ENCODE results near the gene CDKN2C.

CDKN2C gene

DNA sequence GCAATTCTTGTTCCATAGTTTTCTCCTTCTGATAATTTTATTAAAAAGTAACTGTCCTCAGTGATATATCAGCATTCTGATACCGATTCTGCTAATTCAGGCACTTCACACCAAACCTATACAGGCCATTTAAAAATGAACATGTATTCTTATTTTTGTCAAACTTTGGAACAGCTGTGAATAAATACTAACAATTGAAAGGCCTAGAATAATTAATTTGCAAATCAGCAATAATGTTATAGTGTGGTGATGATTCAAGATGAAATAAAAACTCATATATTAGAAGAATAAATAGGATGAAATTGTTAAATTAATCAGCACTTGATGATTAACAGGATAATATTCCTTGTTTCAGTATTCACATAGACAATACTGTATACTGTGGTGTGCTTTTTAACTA lies 9.9 kb downstream of the CDKN2C start:
- Histone ChIP-seq H3K27me3 (replicated peaks; ENCODE audit: control insufficient read depth, insufficient read depth, low read length, poor library complexity, severe bottlenecking) (peaks cover 11% of the 10 kb centered on the region), H3K27ac (ENCODE audit: insufficient read depth, low read length, poor library complexity, severe bottlenecking) (no peak overlapping the region), H3K4me1 (ENCODE audit: control insufficient read depth, insufficient read depth, low read length, poor library complexity, severe bottlenecking) (peaks cover 24% of the 10 kb centered on the region), H3K36me3 (ENCODE audit: control insufficient read depth, insufficient read depth, low read length) (no peaks in the 10 kb centered on the region), H3K4me3 (ENCODE audit: insufficient read depth, low read depth, low read length, poor library complexity, severe bottlenecking) (no peak overlapping the region), H3K9me3 (ENCODE audit: control insufficient read depth, low read length) (no peaks in the 10 kb centered on the region)
- DNase-seq: no peak

DNA sequence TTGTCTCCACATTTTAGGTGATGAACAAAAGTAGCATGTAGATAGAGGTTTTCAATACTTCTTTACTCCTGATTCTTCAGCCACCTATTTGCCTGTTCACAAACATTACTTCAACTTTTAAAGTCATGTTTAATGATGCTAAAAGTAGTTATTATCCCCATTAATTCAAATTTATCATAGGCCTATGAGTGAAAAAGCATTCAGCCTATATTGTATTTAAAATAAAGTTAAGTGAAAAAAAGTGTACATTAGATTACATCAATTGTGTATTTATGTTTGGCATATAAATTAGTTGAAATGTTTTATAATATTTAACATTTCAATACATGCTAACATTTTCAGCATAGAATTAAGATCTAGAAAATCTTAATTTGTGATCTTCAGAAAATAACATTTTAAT lies 10.5 kb downstream of the CDKN2C start:
- Histone ChIP-seq H3K4me1 (ENCODE audit: control insufficient read depth, insufficient read depth, low read length, poor library complexity, severe bottlenecking) (peaks cover 24% of the 10 kb centered on the region), H3K4me3 (ENCODE audit: insufficient read depth, low read depth, low read length, poor library complexity, severe bottlenecking) (no peak overlapping the region), H3K36me3 (ENCODE audit: control insufficient read depth, insufficient read depth, low read length) (no peaks in the 10 kb centered on the region), H3K27me3 (replicated peaks; ENCODE audit: control insufficient read depth, insufficient read depth, low read length, poor library complexity, severe bottlenecking) (peaks cover 11% of the 10 kb centered on the region), H3K27ac (ENCODE audit: insufficient read depth, low read length, poor library complexity, severe bottlenecking) (no peak overlapping the region), H3K9me3 (ENCODE audit: control insufficient read depth, low read length) (no peaks in the 10 kb centered on the region)
- DNase-seq: no peak

DNA sequence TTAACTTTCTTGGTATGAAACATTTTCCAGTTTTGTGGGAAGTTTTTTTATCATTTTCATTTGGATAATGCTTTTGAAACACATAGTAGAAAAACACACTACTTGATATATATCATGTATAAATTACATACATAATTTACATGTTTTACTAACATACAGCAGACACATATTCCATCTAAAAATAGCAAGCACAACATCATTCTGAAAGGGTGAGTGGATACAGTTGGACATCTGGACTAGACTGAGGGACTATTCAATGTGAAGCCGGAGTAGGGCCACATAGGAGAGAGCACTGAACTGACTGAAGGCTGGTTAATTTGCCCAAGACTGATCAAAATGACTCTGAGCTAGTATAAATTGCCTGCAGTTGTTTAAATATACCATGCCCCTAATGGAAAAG lies 11.7 kb downstream of the CDKN2C start:
- H3K27ac ChIP-seq (ENCODE audit: insufficient read depth, low read length, poor library complexity, severe bottlenecking): no peak overlapping the region
- H3K4me3 ChIP-seq (ENCODE audit: insufficient read depth, low read depth, low read length, poor library complexity, severe bottlenecking): no peak overlapping the region
- peaks cover 14% of the 10 kb centered on the region for H3K4me1 ChIP-seq (ENCODE audit: control insufficient read depth, insufficient read depth, low read length, poor library complexity, severe bottlenecking)
- H3K36me3 ChIP-seq (ENCODE audit: control insufficient read depth, insufficient read depth, low read length): no peaks in the 10 kb centered on the region
- peaks cover 10% of the 10 kb centered on the region for H3K27me3 ChIP-seq (replicated peaks; ENCODE audit: control insufficient read depth, insufficient read depth, low read length, poor library complexity, severe bottlenecking)
- DNase-seq: no peak
- H3K9me3 ChIP-seq (ENCODE audit: control insufficient read depth, low read length): no peaks in the 10 kb centered on the region

DNA sequence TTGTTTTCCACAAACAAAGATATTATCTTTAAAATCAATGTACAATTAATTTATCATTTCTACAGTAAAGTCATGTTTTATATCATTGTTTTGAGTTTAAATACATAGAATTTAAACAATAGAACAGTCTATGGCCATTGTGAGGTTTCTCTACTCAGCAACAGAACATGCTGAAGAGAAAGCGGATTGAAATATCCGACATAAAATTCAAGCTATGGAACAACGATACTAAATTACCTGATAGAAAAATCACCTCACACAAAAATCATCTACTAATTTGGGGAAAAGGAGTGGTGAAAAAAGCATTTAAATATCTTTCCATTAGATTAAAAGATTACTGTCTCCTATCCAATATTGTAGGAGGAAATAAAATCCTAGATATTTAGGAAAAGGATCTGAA lies 12.6 kb downstream of the CDKN2C start:
- no peak for DNase-seq
- Histone ChIP-seq H3K9me3 (ENCODE audit: control insufficient read depth, low read length) (no peaks in the 10 kb centered on the region), H3K27me3 (replicated peaks; ENCODE audit: control insufficient read depth, insufficient read depth, low read length, poor library complexity, severe bottlenecking) (peaks cover 1% of the 10 kb centered on the region)

DNA sequence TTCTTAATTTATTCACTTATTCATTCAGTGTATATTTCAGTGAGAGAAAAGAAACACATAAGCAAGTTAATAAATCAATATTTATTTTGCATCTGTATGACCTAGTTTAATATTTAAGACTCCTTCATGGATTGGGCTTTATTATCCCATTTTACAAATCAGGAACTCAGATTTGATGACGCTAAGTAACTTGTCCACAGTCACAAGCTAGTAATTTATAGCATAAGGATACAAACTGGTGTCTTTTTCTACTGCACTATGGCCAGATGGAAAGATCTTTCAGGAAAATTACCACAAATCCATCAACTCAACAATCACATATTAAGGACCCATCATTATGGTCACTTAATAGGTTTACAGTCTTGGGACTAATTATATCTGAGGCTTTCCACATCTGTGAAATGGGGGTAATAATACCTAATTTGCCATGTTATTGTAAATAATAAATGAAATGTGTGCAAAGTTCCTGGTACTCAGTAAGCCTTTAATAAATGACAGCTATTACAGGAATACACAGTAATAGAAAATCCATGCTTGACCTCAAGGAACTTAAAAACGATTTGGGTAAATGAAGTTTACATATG lies 13.3 kb downstream of the CDKN2C start:
- H3K4me1 ChIP-seq (ENCODE audit: control insufficient read depth, insufficient read depth, low read length, poor library complexity, severe bottlenecking): peaks cover 7% of the 10 kb centered on the region
- DNase-seq: no peak
- no peak overlapping the region for H3K4me3 ChIP-seq (ENCODE audit: insufficient read depth, low read depth, low read length, poor library complexity, severe bottlenecking)
- no peaks in the 10 kb centered on the region for H3K27me3 ChIP-seq (replicated peaks; ENCODE audit: control insufficient read depth, insufficient read depth, low read length, poor library complexity, severe bottlenecking)
- no peaks in the 10 kb centered on the region for H3K9me3 ChIP-seq (ENCODE audit: control insufficient read depth, low read length)
- H3K36me3 ChIP-seq (ENCODE audit: control insufficient read depth, insufficient read depth, low read length): no peaks in the 10 kb centered on the region
- H3K27ac ChIP-seq (ENCODE audit: insufficient read depth, low read length, poor library complexity, severe bottlenecking): no peak overlapping the region

More for the DNA sequence above, 12.6 kb downstream of the CDKN2C start:
- Histone ChIP-seq H3K4me3 (ENCODE audit: insufficient read depth, low read depth, low read length, poor library complexity, severe bottlenecking) (no peak overlapping the region), H3K36me3 (ENCODE audit: control insufficient read depth, insufficient read depth, low read length) (no peaks in the 10 kb centered on the region), H3K27ac (ENCODE audit: insufficient read depth, low read length, poor library complexity, severe bottlenecking) (no peak overlapping the region), H3K4me1 (ENCODE audit: control insufficient read depth, insufficient read depth, low read length, poor library complexity, severe bottlenecking) (peaks cover 8% of the 10 kb centered on the region)

DNA sequence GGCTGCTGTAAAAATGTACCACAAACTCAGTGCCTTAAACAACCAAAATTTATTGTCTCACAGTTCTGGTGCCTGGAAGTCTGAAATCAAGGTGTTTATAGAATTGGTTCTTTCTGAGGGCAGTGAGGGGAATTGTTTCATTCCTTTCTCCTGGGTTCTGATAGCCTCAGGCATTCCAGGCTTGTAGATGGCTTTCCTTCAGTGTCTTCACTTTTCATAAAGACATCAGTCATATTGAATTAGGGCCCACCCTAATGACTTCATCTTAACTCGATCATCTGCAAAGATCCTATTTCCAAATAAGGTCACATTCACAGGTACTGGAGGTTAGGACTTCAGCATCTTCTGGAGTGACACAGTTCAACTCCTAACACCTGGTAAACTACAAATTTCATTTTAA lies 15.0 kb downstream of the CDKN2C start:
- Histone ChIP-seq H3K27me3 (replicated peaks; ENCODE audit: control insufficient read depth, insufficient read depth, low read length, poor library complexity, severe bottlenecking) (no peaks in the 10 kb centered on the region), H3K36me3 (ENCODE audit: control insufficient read depth, insufficient read depth, low read length) (no peaks in the 10 kb centered on the region), H3K4me1 (ENCODE audit: control insufficient read depth, insufficient read depth, low read length, poor library complexity, severe bottlenecking) (no peaks in the 10 kb centered on the region), H3K4me3 (ENCODE audit: insufficient read depth, low read depth, low read length, poor library complexity, severe bottlenecking) (no peak overlapping the region), H3K9me3 (ENCODE audit: control insufficient read depth, low read length) (no peaks in the 10 kb centered on the region), H3K27ac (ENCODE audit: insufficient read depth, low read length, poor library complexity, severe bottlenecking) (no peak overlapping the region)
- DNase-seq: no peak

DNA sequence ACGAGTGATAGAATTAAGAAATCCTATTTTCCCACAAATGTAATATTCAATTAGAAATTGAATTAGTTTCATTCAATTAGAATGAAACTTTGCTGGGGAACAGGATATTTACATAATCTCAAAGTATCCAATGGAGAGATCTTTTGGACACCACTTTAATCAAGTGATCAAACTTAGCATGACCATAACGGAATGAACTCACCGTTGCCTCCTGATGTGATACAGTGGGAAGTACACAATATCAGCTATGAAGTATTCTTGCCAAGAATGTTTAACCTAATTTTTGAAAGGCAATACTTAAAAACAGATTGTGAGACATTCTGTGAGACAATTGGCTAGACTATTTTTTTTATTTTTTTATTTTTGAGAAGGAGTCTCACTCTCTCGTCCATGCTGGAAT lies 16.6 kb downstream of the CDKN2C start:
- H3K4me1 ChIP-seq (ENCODE audit: control insufficient read depth, insufficient read depth, low read length, poor library complexity, severe bottlenecking): no peaks in the 10 kb centered on the region
- H3K27ac ChIP-seq (ENCODE audit: insufficient read depth, low read length, poor library complexity, severe bottlenecking): no peak overlapping the region
- no peak overlapping the region for H3K4me3 ChIP-seq (ENCODE audit: insufficient read depth, low read depth, low read length, poor library complexity, severe bottlenecking)
- no peaks in the 10 kb centered on the region for H3K27me3 ChIP-seq (replicated peaks; ENCODE audit: control insufficient read depth, insufficient read depth, low read length, poor library complexity, severe bottlenecking)
- no peaks in the 10 kb centered on the region for H3K9me3 ChIP-seq (ENCODE audit: control insufficient read depth, low read length)
- no peaks in the 10 kb centered on the region for H3K36me3 ChIP-seq (ENCODE audit: control insufficient read depth, insufficient read depth, low read length)
- DNase-seq: no peak

DNA sequence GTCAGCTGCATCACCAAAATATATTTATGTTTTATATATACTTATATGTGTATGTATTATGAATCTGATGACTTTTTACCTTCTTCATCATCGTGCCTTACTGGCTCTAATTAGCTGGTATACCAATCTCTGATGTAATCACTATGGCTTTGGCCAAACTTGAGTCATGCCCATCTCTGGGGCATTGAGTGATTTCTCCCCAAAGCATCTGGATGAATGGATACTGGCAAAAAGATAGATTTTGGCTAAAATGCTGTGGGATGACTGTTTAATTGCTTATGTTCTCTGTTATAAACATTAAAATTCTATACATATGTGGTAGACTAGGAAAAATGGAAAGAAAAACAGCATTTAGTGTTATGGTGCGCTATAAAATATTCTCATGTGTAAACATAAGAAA lies 19.6 kb downstream of the CDKN2C start:
- DNase-seq: no peak
- H3K36me3 ChIP-seq (ENCODE audit: control insufficient read depth, insufficient read depth, low read length): no peaks in the 10 kb centered on the region
- no peaks in the 10 kb centered on the region for H3K9me3 ChIP-seq (ENCODE audit: control insufficient read depth, low read length)
- H3K4me3 ChIP-seq (ENCODE audit: insufficient read depth, low read depth, low read length, poor library complexity, severe bottlenecking): no peak overlapping the region
- no peaks in the 10 kb centered on the region for H3K4me1 ChIP-seq (ENCODE audit: control insufficient read depth, insufficient read depth, low read length, poor library complexity, severe bottlenecking)
- H3K27ac ChIP-seq (ENCODE audit: insufficient read depth, low read length, poor library complexity, severe bottlenecking): no peak overlapping the region
- no peaks in the 10 kb centered on the region for H3K27me3 ChIP-seq (replicated peaks; ENCODE audit: control insufficient read depth, insufficient read depth, low read length, poor library complexity, severe bottlenecking)

DNA sequence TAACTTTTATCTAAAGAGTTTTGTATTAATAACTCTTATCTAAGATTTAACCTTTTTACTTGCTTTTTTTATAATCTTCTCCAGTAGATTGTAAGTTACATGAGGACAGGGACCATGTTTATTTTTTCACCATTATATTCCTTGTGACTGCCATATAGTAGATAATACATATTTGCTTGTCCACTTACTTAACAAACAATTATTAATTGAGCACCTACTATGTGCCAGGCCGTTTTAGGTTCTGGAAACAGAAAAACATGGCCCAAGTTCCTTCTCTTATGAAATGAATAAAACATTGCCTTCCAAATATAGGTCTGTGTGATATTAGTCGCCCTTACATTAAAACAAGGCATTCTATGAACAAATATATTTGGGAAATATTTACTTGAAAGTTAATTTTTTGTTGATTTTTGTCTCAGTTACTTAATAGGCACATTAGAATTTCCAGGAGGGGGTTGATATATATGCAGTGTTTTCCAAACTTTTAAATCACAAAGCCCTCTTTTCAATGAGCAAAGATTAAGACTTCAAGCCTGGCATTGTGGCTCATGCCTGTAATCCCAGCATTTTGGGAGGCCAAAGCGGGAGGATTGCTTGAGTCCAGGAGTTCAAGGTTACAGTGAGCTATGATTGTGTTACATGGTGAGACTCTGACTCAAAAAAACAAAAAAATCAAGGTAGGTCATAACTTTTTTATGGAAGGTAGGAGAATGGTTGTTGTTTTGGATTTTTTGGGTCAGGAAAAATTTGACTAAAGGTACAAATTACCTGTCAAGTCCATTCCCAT lies 22.7 kb downstream of the CDKN2C start:
- H3K27ac ChIP-seq (ENCODE audit: insufficient read depth, low read length, poor library complexity, severe bottlenecking): no peak overlapping the region
- no peaks in the 10 kb centered on the region for H3K4me1 ChIP-seq (ENCODE audit: control insufficient read depth, insufficient read depth, low read length, poor library complexity, severe bottlenecking)
- no peaks in the 10 kb centered on the region for H3K27me3 ChIP-seq (replicated peaks; ENCODE audit: control insufficient read depth, insufficient read depth, low read length, poor library complexity, severe bottlenecking)
- no peak overlapping the region for H3K4me3 ChIP-seq (ENCODE audit: insufficient read depth, low read depth, low read length, poor library complexity, severe bottlenecking)
- H3K9me3 ChIP-seq (ENCODE audit: control insufficient read depth, low read length): no peaks in the 10 kb centered on the region
- H3K36me3 ChIP-seq (ENCODE audit: control insufficient read depth, insufficient read depth, low read length): no peaks in the 10 kb centered on the region
- DNase-seq: no peak

DNA sequence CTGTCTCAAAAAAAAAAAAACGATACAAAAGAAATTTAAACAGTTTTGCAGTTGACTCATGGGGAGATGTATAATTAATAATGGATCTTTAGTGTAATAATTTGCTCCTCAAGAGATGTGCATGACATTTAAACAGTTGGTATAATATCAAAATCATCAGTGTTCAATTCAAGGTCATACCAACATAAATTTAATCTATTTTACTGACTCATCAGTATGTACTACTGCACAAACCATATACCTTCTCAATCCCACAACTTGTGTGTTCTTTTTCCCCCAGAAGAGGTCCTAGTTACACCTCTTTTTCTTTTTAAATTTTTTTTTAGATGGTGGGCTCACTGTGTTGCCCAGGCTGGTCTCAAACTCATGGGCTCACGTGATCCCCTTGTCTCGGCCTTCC lies 23.6 kb downstream of the CDKN2C start:
- Histone ChIP-seq H3K27ac (ENCODE audit: insufficient read depth, low read length, poor library complexity, severe bottlenecking) (no peak overlapping the region), H3K4me3 (ENCODE audit: insufficient read depth, low read depth, low read length, poor library complexity, severe bottlenecking) (no peak overlapping the region), H3K36me3 (ENCODE audit: control insufficient read depth, insufficient read depth, low read length) (no peaks in the 10 kb centered on the region), H3K9me3 (ENCODE audit: control insufficient read depth, low read length) (no peaks in the 10 kb centered on the region), H3K4me1 (ENCODE audit: control insufficient read depth, insufficient read depth, low read length, poor library complexity, severe bottlenecking) (no peaks in the 10 kb centered on the region), H3K27me3 (replicated peaks; ENCODE audit: control insufficient read depth, insufficient read depth, low read length, poor library complexity, severe bottlenecking) (no peaks in the 10 kb centered on the region)
- no peak for DNase-seq
